Neural progenitor cell (in vitro differentiated cells): Measurements from ENCODE around the gene H6PD. TPM values are rescaled to one million over a fixed set of nuclear protein-coding genes. Genes with fewer than 3 reads are reported as not detected.

Experiments used
- DNase-seq: peaks from one replicate; pipeline ENCODE4 v3.0.0-alpha.2; 2016; ENCODE audit warnings: low spot score
- H2AFZ ChIP-seq: fragments of 200-600 bp; sonication (generic); replicated peaks from 2 replicates; pipeline ENCODE4 v1.6.1; 2016; ENCODE audit warnings: antibody characterized with exemption
- H3F3A ChIP-seq: fragments of 200-600 bp; sonication (generic); 2 replicates; pipeline ENCODE4 v1.6.1; 2016; ENCODE audit warnings: antibody characterized with exemption, low read depth
- H3K27ac ChIP-seq: fragments of 200-600 bp; sonication (generic); 2 replicates; pipeline ENCODE4 v1.5.1; 2016; ENCODE audit warnings: mild to moderate bottlenecking
- H3K27me3 ChIP-seq: fragments of 200-600 bp; sonication (generic); 2 replicates; pipeline ENCODE4 v1.6.1; 2016; ENCODE audit warnings: mild to moderate bottlenecking, moderate library complexity
- H3K36me3 ChIP-seq: fragments of 200-600 bp; sonication (generic); 2 replicates; pipeline ENCODE4 v1.5.1; 2016
- H3K4me1 ChIP-seq: fragments of 200-600 bp; sonication (generic); 2 replicates; pipeline ENCODE4 v1.6.1; 2016; ENCODE audit warnings: mixed run types
- H3K4me2 ChIP-seq: fragments of 200-600 bp; sonication (generic); 2 replicates; pipeline ENCODE4 v1.6.1; 2016
- H3K4me3 ChIP-seq: fragments of 200-600 bp; sonication (generic); 2 replicates; pipeline ENCODE4 v1.5.1; 2016
- H3K79me2 ChIP-seq: fragments of 200-600 bp; sonication (generic); 2 replicates; pipeline ENCODE4 v1.6.1; 2016; ENCODE audit warnings: low read depth
- H3K9ac ChIP-seq: fragments of 200-600 bp; sonication (generic); 2 replicates; pipeline ENCODE4 v1.6.1; 2016
- H3K9me3 ChIP-seq: fragments of 200-600 bp; sonication (generic); 2 replicates; pipeline ENCODE4 v1.5.1; 2016; ENCODE audit warnings: low read depth
- H4K20me1 ChIP-seq: fragments of 200-600 bp; sonication (generic); 2 replicates; pipeline ENCODE4 v1.6.1; 2016; ENCODE audit warnings: low read depth
- H3K27ac Mint-ChIP-seq: 3 replicates; pipeline ENCODE4 v1.8.0; 2021; ENCODE audit warnings: mixed read lengths
- H3K27me3 Mint-ChIP-seq: 2 replicates; pipeline ENCODE4 v1.8.0; 2022; ENCODE audit warnings: low read depth, mild to moderate bottlenecking, inconsistent platforms, moderate library complexity, mixed read lengths; ENCODE audit not compliant: insufficient read depth
- H3K36me3 Mint-ChIP-seq: 3 replicates; pipeline ENCODE4 v1.8.0; 2021; ENCODE audit warnings: mixed read lengths
- H3K4me1 Mint-ChIP-seq: 3 replicates; pipeline ENCODE4 v1.8.0; 2021; ENCODE audit warnings: mixed read lengths
- H3K4me3 Mint-ChIP-seq: 3 replicates; pipeline ENCODE4 v1.8.0; 2021; ENCODE audit warnings: mild to moderate bottlenecking, moderate library complexity, mixed read lengths
- H3K9me3 Mint-ChIP-seq: 3 replicates; pipeline ENCODE4 v1.8.0; 2020; ENCODE audit warnings: mixed read lengths
- EZH2 ChIP-seq: fragments of 200-600 bp; sonication (generic); IDR thresholded peaks from 2 replicates; pipeline ENCODE4 v1.6.1; 2017; ENCODE audit warnings: antibody characterized with exemption, mild to moderate bottlenecking, moderate library complexity
- EZH2phosphoT487 ChIP-seq: fragments of 200-600 bp; sonication (generic); IDR thresholded peaks from 2 replicates; pipeline ENCODE4 v1.6.1; 2017; ENCODE audit warnings: antibody characterized with exemption
- total RNA-seq: library from RNA; depleted of rRNA; stranded (reverse); fragments of >200 nt; gene quantifications from 2 replicates; pipeline ENCODE4 v1.2.3, GENCODE V29; 2015; ENCODE audit warnings: low replicate concordance
- TF ChIP-seq, protein P1 (sequence below): fragments of 200-600 bp; sonication (generic); IDR thresholded peaks from 2 replicates; pipeline ENCODE4 v1.5.1; 2017; ENCODE audit warnings: antibody characterized with exemption, mild to moderate bottlenecking

Gene H6PD
- total RNA-seq, 1 donor from 2014 or later, result 6.0 TPM

DNA sequence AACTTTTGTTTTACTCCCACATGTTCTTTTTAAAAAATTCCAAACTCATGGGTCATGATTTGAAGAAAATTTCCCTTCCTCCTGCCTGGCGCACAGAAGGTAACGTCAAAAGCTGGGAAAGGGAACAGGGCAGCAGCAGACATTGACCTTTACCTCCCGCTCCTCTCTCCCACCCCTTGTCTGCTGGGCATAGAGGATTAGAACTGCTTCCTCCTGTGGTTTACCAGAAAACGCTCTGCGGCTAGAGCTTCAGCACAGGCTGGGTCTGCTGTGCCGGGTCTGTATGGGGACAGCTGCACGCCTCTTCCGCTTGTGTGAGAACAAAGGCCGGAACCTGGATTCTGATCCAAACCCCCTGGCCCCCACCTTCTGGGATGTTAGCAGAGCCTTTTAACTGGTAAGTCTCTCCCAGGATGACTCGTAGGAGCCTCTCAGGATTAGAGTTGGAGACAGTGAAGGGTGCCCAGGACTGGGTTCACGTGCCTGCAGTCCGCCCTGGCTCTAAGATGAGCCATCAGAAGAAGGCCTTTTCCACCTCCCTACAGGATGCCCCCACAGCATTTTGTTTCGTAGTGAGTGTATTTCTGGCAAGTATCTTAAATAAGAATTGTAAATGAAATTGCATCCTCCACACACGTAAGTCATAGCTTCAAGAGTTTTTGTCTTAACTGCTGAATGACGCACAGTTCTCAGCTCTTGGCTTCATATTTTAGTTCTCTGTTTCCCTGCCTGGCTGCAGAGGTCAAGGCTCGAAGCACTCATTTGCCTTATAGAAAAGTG lies 5.2 kb downstream of the H6PD start:
- Histone ChIP-seq H3K79me2 (no peaks in the 10 kb centered on the region), H3K27ac (no peak overlapping the region), H3K36me3 (no peaks in the 10 kb centered on the region), H3K4me1 (peaks cover 7% of the 10 kb centered on the region), H3K4me2 (no peak overlapping the region), H3K9me3 (no peaks in the 10 kb centered on the region), H2AFZ (no peak overlapping the region), H3K4me3 (no peak overlapping the region), H3F3A (peaks cover 11% of the 10 kb centered on the region), H4K20me1 (peaks cover 4% of the 10 kb centered on the region), H3K27me3 (no peaks in the 10 kb centered on the region), H3K9ac (no peak overlapping the region)
- peaks cover 28% of the 10 kb centered on the region for H3K4me1 Mint-ChIP-seq
- no peaks in the 10 kb centered on the region for H3K9me3 Mint-ChIP-seq
- peaks cover 7% of the 10 kb centered on the region for H3K27me3 Mint-ChIP-seq
- peaks cover 8% of the 10 kb centered on the region for H3K36me3 Mint-ChIP-seq
- peak; percentile 30 for DNase-seq
- TF ChIP-seq EZH2phosphoT487 (no peak), EZH2 (no peak)
- TF ChIP-seq, protein P1, sequence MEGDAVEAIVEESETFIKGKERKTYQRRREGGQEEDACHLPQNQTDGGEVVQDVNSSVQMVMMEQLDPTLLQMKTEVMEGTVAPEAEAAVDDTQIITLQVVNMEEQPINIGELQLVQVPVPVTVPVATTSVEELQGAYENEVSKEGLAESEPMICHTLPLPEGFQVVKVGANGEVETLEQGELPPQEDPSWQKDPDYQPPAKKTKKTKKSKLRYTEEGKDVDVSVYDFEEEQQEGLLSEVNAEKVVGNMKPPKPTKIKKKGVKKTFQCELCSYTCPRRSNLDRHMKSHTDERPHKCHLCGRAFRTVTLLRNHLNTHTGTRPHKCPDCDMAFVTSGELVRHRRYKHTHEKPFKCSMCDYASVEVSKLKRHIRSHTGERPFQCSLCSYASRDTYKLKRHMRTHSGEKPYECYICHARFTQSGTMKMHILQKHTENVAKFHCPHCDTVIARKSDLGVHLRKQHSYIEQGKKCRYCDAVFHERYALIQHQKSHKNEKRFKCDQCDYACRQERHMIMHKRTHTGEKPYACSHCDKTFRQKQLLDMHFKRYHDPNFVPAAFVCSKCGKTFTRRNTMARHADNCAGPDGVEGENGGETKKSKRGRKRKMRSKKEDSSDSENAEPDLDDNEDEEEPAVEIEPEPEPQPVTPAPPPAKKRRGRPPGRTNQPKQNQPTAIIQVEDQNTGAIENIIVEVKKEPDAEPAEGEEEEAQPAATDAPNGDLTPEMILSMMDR, result no peak
- H3K4me3 Mint-ChIP-seq, result no peak overlapping the region
- no peak overlapping the region for H3K27ac Mint-ChIP-seq

DNA sequence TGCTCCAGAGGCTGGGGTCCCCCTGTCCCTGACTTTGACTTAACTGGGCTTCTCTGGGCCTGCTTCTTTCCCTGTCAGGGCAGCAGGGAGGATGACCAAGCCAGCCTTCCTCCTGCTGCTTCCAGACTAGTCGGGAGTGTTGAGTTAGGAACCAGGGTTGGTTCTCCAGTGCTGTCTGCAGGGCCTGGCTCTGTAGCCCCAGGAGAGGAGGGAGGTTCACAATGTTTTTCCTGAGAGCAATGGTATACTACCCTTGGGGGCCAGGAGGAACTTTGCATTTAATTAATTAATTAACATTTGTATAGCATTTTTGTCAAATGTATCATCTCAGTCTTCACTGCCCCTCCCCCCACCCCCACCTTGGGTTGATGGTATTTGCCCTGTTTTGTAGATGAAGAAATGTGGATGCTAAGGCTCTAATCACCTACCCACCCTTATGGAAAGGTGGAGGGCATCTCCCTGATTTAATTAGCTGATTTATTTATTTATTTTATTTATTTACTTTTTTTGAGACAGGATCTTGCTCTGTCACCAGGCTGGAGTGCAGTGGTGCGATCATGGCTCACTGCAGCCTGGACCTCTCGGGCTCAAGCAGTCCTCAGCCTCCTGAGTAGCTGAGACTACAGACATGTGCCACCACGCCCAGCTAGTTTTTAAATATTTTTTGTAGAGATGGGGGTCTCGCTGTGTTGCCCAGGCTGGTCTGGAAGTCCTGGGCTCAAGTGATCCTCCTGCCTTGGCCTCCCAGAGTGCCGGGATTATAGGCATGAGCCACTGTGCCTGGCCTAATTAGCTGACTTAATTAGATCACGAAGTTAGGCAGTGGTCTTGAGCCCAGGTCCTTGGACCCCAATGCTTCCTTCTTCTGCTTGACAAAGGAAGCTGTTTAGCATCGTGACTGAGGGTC lies 6.6 kb downstream of the H6PD start:
- H3K27ac Mint-ChIP-seq, result no peak overlapping the region
- H3K4me3 Mint-ChIP-seq, result no peak overlapping the region
- no peak overlapping the region for H3K4me2 ChIP-seq
- no peaks in the 10 kb centered on the region for H3K9me3 Mint-ChIP-seq
- no peak overlapping the region for H3K27ac ChIP-seq
- H3K4me1 ChIP-seq, result peaks cover 7% of the 10 kb centered on the region
- peaks cover 25% of the 10 kb centered on the region for H3K4me1 Mint-ChIP-seq
- no peaks in the 10 kb centered on the region for H3K79me2 ChIP-seq
- peaks cover 4% of the 10 kb centered on the region for H4K20me1 ChIP-seq
- H3K27me3 Mint-ChIP-seq, result peaks cover 4% of the 10 kb centered on the region
- TF ChIP-seq EZH2phosphoT487 (no peak), EZH2 (no peak)
- TF ChIP-seq, protein P1, result no peak
- no peaks in the 10 kb centered on the region for H3K36me3 ChIP-seq
- H3K36me3 Mint-ChIP-seq, result peaks cover 9% of the 10 kb centered on the region
- peaks cover 7% of the 10 kb centered on the region for H3F3A ChIP-seq
- no peak overlapping the region for H2AFZ ChIP-seq
- no peaks in the 10 kb centered on the region for H3K9me3 ChIP-seq
- no peak overlapping the region for H3K4me3 ChIP-seq
- H3K9ac ChIP-seq, result no peak overlapping the region
- DNase-seq, result no peak
- no peaks in the 10 kb centered on the region for H3K27me3 ChIP-seq

DNA sequence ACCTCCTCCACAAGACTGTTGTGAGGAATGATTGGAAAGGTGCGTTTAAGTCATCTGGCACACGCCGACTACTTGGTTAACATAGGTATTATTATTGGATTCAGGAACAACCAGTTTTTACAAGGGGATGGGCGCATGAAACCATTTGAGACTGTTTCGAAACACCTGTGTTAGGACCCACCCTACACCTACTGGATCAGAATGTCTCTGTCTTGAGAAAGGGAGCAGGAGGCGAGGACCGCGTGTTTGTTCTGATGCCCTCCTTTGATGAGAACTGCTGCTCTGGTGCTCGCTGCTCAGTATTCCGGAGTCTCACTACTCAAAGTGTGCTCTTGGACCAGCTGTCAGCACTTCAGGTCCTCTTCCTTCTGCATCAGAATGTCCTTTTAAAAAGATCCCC lies 7.3 kb downstream of the H6PD start:
- peaks cover 11% of the 10 kb centered on the region for H3K36me3 Mint-ChIP-seq
- H3K27ac Mint-ChIP-seq, result no peak overlapping the region
- Histone ChIP-seq H3K27ac (no peak overlapping the region), H3K4me2 (no peak overlapping the region), H3K79me2 (no peaks in the 10 kb centered on the region), H3K27me3 (no peaks in the 10 kb centered on the region), H3K36me3 (no peaks in the 10 kb centered on the region), H3F3A (peaks cover 7% of the 10 kb centered on the region), H3K4me1 (peaks cover 7% of the 10 kb centered on the region), H3K4me3 (no peak overlapping the region), H3K9ac (no peak overlapping the region), H4K20me1 (peaks cover 4% of the 10 kb centered on the region), H3K9me3 (no peaks in the 10 kb centered on the region), H2AFZ (no peak overlapping the region)
- no peak for DNase-seq
- H3K4me3 Mint-ChIP-seq, result no peak overlapping the region
- H3K9me3 Mint-ChIP-seq, result no peaks in the 10 kb centered on the region
- H3K27me3 Mint-ChIP-seq, result peaks cover 4% of the 10 kb centered on the region
- peaks cover 21% of the 10 kb centered on the region for H3K4me1 Mint-ChIP-seq
- TF ChIP-seq, protein P1, result no peak
- TF ChIP-seq EZH2phosphoT487 (no peak), EZH2 (no peak)
